Non-pigmented ciliary epithelial cell (primary cell): ENCODE measurements around the gene C2CD4A.

Source experiments
- DNase-seq: peaks from one replicate; pipeline ENCODE4 v3.0.0-alpha.2; 2010; ENCODE audit warnings: low read depth

Gene C2CD4A

DNA sequence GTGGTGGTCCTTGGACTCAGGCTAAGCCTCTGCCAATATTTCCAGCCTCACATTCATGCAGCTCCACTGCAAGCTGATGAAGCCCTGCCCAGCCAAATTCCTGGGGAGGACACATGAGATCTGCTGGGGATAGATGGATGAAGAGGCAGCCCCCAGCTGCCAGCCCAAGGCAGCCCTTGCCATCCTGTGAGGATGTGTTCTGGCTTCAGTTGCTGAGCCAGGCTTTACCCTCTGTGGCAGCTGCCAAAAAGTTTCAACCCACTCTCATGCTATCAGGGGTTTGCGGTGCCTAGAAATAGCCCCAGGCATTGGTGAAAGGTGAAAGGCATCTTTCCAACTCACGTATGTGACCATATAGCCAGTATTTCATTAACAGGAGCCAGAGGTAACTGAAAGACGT is 37.6 kb downstream of the C2CD4A start:
- DNase-seq: no peak

DNA sequence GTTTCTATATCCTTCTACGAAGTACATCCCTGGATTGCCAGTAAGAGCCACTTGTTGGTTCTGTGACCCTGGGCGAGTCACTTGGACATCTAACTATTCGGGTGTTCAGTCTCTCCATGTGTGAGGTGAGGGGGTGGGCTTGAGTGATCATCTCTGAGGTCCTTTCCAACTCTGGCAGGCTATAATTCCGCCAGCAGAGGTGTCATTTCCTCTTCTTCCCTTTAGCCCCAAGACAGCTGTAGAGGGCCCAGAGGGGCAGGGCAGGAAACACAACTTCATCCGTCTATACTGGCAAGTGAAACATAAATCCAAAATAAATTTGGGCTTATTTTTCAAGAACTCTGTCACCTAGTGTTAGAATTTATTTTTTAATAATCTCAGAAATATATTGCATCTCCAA is 38.1 kb downstream of the C2CD4A start:
- DNase-seq: no peak

DNA sequence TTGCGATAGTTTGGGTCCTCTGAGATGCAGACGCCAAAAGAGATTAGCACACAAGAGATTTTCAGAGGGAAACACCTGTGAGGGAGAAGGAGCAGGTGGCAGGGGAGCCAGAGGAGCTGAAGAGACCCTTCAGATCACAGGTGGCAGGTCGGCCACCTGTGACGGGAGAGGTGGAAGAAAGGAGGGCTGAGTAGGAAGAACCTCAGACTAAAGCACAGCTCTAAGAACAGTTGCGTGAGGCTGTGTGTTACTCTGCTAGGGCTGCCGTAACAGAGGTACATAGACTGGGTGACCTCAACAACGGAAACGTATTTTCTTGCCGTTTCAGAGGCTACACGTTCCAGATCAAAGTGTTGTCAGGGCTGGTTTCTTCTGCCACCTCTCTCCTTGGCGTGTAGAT is 38.5 kb downstream of the C2CD4A start:
- no peak for DNase-seq

GRCh38 chr15:62106096-62106495 is 39.3 kb downstream of the C2CD4A start:
- no peak for DNase-seq

GRCh38 chr15:62107571-62108121 is 40.9 kb downstream of the C2CD4A start:
- DNase-seq: no peak

DNA sequence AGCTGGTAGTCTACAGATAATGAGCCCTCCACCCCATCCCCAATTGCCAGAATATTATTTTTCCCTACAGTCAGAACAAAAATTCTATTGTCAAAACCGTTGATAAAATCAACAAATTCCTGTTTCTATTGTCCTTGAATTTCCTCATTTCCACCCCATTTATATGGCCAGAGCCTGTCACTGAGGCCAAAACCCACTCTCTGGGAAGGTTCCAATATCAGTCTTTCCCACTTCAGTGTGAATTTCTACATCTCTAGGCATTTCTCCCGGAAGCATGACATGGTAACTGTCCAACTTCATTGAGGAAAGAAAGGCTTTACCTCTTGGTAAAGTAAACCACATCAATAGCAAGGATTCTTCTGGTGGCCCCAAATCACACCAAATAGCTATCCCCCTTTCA is 41.6 kb downstream of the C2CD4A start:
- DNase-seq: no peak

- no peak for DNase-seq
Measured at GRCh38 chr15:62109437-62109836, 42.7 kb downstream of the C2CD4A start.

DNA sequence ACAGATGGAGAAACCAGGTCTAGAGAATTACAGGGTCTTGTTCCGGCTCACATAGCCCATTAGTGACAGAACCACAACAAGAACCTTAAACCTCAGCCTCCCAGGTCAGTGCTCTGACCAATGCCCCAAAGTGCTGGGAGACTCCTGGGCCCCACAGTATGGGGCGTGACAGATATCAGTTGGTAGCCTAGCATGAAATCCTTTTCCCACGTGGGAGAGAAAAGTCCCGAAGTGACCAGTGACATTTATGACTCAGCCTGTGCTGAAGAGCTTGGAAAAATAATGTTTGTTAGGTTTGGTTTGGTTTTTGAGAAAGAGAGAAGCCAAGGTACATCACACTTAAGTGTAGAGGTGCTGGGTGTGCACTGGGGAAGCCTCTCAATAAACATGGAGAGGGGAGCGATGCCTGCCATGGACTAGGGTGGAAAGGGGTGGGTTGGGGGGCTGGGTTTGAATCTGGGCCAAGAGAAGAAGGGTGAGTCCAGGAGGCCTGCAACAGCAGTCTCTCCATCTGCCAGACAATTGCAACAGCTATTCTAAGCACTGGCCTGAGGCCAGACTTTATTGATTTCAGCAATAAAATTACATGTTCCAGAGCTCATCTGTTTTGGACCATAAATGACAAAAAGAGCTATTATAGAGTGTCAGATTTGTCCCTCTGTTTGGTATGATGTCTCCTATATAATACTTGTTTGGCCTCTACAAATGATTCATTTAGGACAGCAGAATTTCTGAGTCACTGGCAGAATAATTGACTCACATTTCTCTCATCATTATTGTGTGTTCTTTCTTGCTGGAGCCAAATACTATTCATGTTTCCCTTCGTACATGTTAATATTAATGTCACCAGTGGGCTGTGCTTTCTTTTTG is 43.4 kb downstream of the C2CD4A start:
- DNase-seq: no peak

DNA sequence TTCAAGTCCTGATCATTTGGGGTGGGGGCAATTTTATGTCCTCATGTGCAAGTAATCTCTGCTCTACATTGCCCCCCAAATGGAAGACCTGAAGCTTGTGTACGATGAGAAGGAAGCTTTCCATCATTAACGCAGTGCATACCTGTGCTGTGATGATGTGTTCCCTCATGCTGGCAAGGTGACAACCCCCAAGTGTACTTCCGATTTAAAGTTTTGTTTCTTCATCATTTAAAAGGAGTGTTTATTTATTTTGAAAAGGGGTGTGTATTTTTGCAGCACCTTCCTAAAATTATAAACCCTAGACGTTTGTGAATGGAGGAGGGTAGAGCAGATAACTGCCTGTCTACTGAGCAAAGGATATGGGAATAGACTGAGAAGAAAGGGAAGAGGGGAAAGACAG is 45.3 kb downstream of the C2CD4A start:
- no peak for DNase-seq

- DNase-seq: peak; percentile 68
Measured at GRCh38 chr15:62112616-62113593, 46.1 kb downstream of the C2CD4A start.

DNA sequence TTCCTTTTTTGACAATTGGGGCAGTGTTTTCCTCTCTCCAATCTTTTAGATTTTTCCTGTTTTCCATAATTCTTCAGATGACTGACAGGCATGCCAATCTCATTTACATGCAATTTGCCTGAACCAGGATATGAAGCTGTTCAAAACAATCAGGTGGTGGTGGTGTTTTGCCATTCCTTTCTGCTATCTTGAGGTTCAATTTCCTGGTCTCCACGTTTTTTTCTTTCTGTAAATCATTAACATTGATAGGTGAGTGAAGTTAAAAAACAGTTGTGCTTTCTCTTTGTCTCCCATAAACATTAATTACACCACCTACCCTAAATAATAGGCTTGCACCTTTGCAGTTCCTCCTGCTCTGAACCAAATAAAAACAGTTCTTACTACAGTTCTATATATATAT is 49.1 kb downstream of the C2CD4A start:
- DNase-seq: no peak

- no peak for DNase-seq
Measured at GRCh38 chr15:62118520-62119226, 51.9 kb downstream of the C2CD4A start.

- peak; percentile 95 for DNase-seq
Measured at GRCh38 chr15:62119227-62119864, 52.6 kb downstream of the C2CD4A start.

- DNase-seq: no peak
Measured at GRCh38 chr15:62119874-62120273, 53.1 kb downstream of the C2CD4A start.
